Smooth muscle cell (in vitro differentiated cells): Measurements from ENCODE around the gene TMEM60. TPM values are rescaled to one million over a fixed set of nuclear protein-coding genes. Genes with fewer than 3 reads are reported as not detected.

ENCODE experiments used
- DNase-seq: peaks from one replicate; lab custom pipeline; 2025; ENCODE audit not compliant: unreplicated experiment; lab: John Stamatoyannopoulos, UW
- H2AFZ ChIP-seq: fragments of 200-600 bp; sonication (generic); 2 replicates; pipeline ENCODE4 v1.6.0; 2016; ENCODE audit warnings: antibody characterized with exemption, low read depth, mild to moderate bottlenecking
- H3F3A ChIP-seq: fragments of 200-600 bp; sonication (generic); 2 replicates; pipeline ENCODE4 v1.6.0; 2017; ENCODE audit warnings: antibody characterized with exemption, low read depth
- H3K27ac ChIP-seq: fragments of 200-600 bp; sonication (generic); 2 replicates; pipeline ENCODE4 v1.5.1; 2016; ENCODE audit warnings: low read depth, mild to moderate bottlenecking
- H3K27me3 ChIP-seq: fragments of 200-600 bp; sonication (generic); 2 replicates; pipeline ENCODE4 v1.6.1; 2016; ENCODE audit warnings: low read depth, mild to moderate bottlenecking
- H3K36me3 ChIP-seq: fragments of 200-600 bp; sonication (generic); 2 replicates; pipeline ENCODE4 v1.5.1; 2016; ENCODE audit warnings: low read depth
- H3K4me1 ChIP-seq: fragments of 200-600 bp; sonication (generic); 2 replicates; pipeline ENCODE4 v1.5.1; 2016; ENCODE audit warnings: low read depth
- H3K4me2 ChIP-seq: fragments of 200-600 bp; sonication (generic); 2 replicates; pipeline ENCODE4 v1.6.0; 2016; ENCODE audit warnings: mild to moderate bottlenecking
- H3K4me3 ChIP-seq: fragments of 200-600 bp; sonication (generic); 2 replicates; pipeline ENCODE4 v1.5.1; 2016; ENCODE audit warnings: mild to moderate bottlenecking
- H3K79me2 ChIP-seq: fragments of 200-600 bp; sonication (generic); 2 replicates; pipeline ENCODE4 v1.6.0; 2016; ENCODE audit warnings: low read depth, mild to moderate bottlenecking
- H3K9ac ChIP-seq: fragments of 200-600 bp; sonication (generic); 2 replicates; pipeline ENCODE4 v1.6.0; 2016; ENCODE audit warnings: low read depth
- H3K9me3 ChIP-seq: fragments of 200-600 bp; sonication (generic); replicated peaks from 2 replicates; pipeline ENCODE4 v1.5.1; 2016; ENCODE audit warnings: low read depth
- H4K20me1 ChIP-seq: fragments of 200-600 bp; sonication (generic); 2 replicates; pipeline ENCODE4 v1.6.0; 2016; ENCODE audit warnings: low read depth
- CTCF ChIP-seq: fragments of 200-600 bp; sonication (generic); IDR thresholded peaks from 2 replicates; pipeline ENCODE4 v1.5.1; 2017; ENCODE audit warnings: borderline replicate concordance, mild to moderate bottlenecking, antibody characterized with exemption; ENCODE audit not compliant: insufficient read depth, poor library complexity, severe bottlenecking
- WGBS: methylation state at CpG from one replicate; pipeline ENCODE4 v1.1.7; 2016; ENCODE audit warnings: low lambda C conversion rate; 5-methylcytosine and 5-hydroxymethylcytosine counted together
- polyA plus RNA-seq: library from polyadenylated mRNA; unstranded; fragments of >200 nt; fragmentation: Nextera tagmentation; extraction: Ambion mirVana; gene quantifications from 2 replicates; pipeline ENCODE4 v1.2.1, GENCODE V29; 2016
- total RNA-seq: library from RNA; depleted of rRNA; stranded (reverse); fragments of >200 nt; gene quantifications from 2 replicates; pipeline ENCODE4 v1.2.3, GENCODE V29; 2014

TMEM60 gene
- total and polyA plus RNA-seq, 2 experiments from 2014 or later: 12.1 to 28.0 TPM

- WGBS: 97% methylated on average over 5 of the region's 6 CpGs
- no peak for DNase-seq
- Histone ChIP-seq H3K4me3 (no peak overlapping the region), H3K36me3 (no peaks in the 10 kb centered on the region), H3K27me3 (no peaks in the 10 kb centered on the region), H2AFZ (no peak overlapping the region), H3K4me1 (no peaks in the 10 kb centered on the region), H3K9me3 (no peaks in the 10 kb centered on the region), H3K27ac (no peak overlapping the region), H3K4me2 (no peak overlapping the region), H3K9ac (no peak overlapping the region), H3K79me2 (peaks cover 18% of the 10 kb centered on the region), H4K20me1 (peaks cover 8% of the 10 kb centered on the region), H3F3A (no peaks in the 10 kb centered on the region)
- no peak for TF ChIP-seq CTCF
Observed at GRCh38 chr7:77766801-77767605, 31.2 kb downstream of the TMEM60 start.

- Histone ChIP-seq H3K9me3 (no peaks in the 10 kb centered on the region), H4K20me1 (peaks cover 8% of the 10 kb centered on the region), H3K4me1 (no peaks in the 10 kb centered on the region), H3K27me3 (no peaks in the 10 kb centered on the region), H2AFZ (no peak overlapping the region), H3K4me2 (no peak overlapping the region), H3K4me3 (no peak overlapping the region), H3K27ac (no peak overlapping the region), H3K79me2 (peaks cover 26% of the 10 kb centered on the region), H3K9ac (no peak overlapping the region), H3K36me3 (no peaks in the 10 kb centered on the region), H3F3A (no peaks in the 10 kb centered on the region)
- DNase-seq: no peak
- 75% methylated on average over 4 of the region's 4 CpGs for WGBS
- no peak for TF ChIP-seq CTCF
Observed at GRCh38 chr7:77765906-77766800, 32.1 kb downstream of the TMEM60 start.

- Histone ChIP-seq H4K20me1 (peaks cover 8% of the 10 kb centered on the region), H3F3A (no peaks in the 10 kb centered on the region), H3K27me3 (no peaks in the 10 kb centered on the region), H3K36me3 (no peaks in the 10 kb centered on the region), H3K4me2 (no peak overlapping the region), H3K9ac (no peak overlapping the region), H3K79me2 (peaks cover 33% of the 10 kb centered on the region), H3K27ac (no peak overlapping the region), H3K4me3 (no peak overlapping the region), H3K4me1 (no peaks in the 10 kb centered on the region), H3K9me3 (no peaks in the 10 kb centered on the region), H2AFZ (no peak overlapping the region)
- DNase-seq: no peak
- 83% methylated on average over 3 of the region's 3 CpGs for WGBS
- no peak for TF ChIP-seq CTCF
Observed at GRCh38 chr7:77765481-77765880, 32.8 kb downstream of the TMEM60 start.
